Activated CD4-positive, alpha-beta T cell treated with anti-CD3 and anti-CD28 coated beads for 36 hours (primary cell): ENCODE results near the gene PNMA6A. TPM values are rescaled to one million over a fixed set of nuclear protein-coding genes. Genes with fewer than 3 reads are reported as not detected.
"Not testable (repeated sequence)": the region's sequence is repeated elsewhere in the genome, so short reads cannot be mapped to it uniquely, and the experiment has no call there.

Experiments used
- ATAC-seq: fragments of 200-7000 bp; cut with Tn5 transposase; one replicate; pipeline ENCODE4 v1.10.0; 2021; ENCODE audit warnings: mild to moderate bottlenecking, moderate library complexity
- CTCF ChIA-PET: fragments of 350-600 bp; sonication (Branson Sonifier 250); formaldehyde crosslinking; loops from one replicate; lab custom pipeline; 2021; ENCODE audit warnings: antibody characterized with exemption; lab: Charles Lee
- POLR2A ChIA-PET: fragments of 350-600 bp; sonication (Branson Sonifier 250); formaldehyde crosslinking; loops from one replicate; lab custom pipeline; 2021; ENCODE audit warnings: antibody characterized with exemption, inconsistent platforms; lab: Charles Lee
- DNase-seq: peaks from one replicate; pipeline ENCODE4 v3.0.0-alpha.2; 2020
- H3K27ac Mint-ChIP-seq: one replicate; pipeline ENCODE4 v1.8.0; 2021; ENCODE audit warnings: mixed read lengths
- H3K27me3 Mint-ChIP-seq: one replicate; pipeline ENCODE4 v1.8.0; 2021; ENCODE audit warnings: mixed read lengths
- H3K36me3 Mint-ChIP-seq: one replicate; pipeline ENCODE4 v1.8.0; 2021; ENCODE audit warnings: low read depth, mixed read lengths
- H3K4me1 Mint-ChIP-seq: one replicate; pipeline ENCODE4 v1.8.0; 2021; ENCODE audit warnings: mixed read lengths
- H3K4me3 Mint-ChIP-seq: one replicate; pipeline ENCODE4 v1.8.0; 2021; ENCODE audit warnings: mild to moderate bottlenecking, moderate library complexity, mixed read lengths
- H3K9me3 Mint-ChIP-seq: one replicate; pipeline ENCODE4 v1.8.0; 2021; ENCODE audit warnings: low read depth, mixed read lengths
- intact Hi-C, 2 experiments: fragments of 100-400 bp; cut with DNase I in 1 of 2; cut with micrococcal nuclease in 1 of 2; formaldehyde crosslinking; loops; one replicate each; pipeline versions ENCODE4 v1.14.2 to v1.15.1; 2022 to 2024; cut with DNase I, micrococcal nuclease
- total RNA-seq, 2 experiments: library from RNA; stranded (reverse); gene quantifications; one replicate each; pipeline ENCODE4 v1.2.3, GENCODE V29; 2021

PNMA6A gene
- total RNA-seq, 2 experiments from 2014 or later: 0.30 to 0.39 TPM

- ATAC-seq: no peak
- intact Hi-C loops: no loop called here
- no peaks in the 10 kb centered on the region for H3K9me3 Mint-ChIP-seq
Measured at GRCh38 chrX:153059191-153060094, 12.8 kb upstream of the PNMA6A start.

GRCh38 chrX:153060095-153060445 lies 12.2 kb upstream of the PNMA6A start:
- ChIA-PET CTCF (no interaction called here), POLR2A (no interaction called here)
- peaks cover 6% of the 10 kb centered on the region for H3K27me3 Mint-ChIP-seq
- H3K36me3 Mint-ChIP-seq: no peaks in the 10 kb centered on the region
- no peak overlapping the region for H3K27ac Mint-ChIP-seq
- no peak overlapping the region for H3K4me3 Mint-ChIP-seq
- H3K9me3 Mint-ChIP-seq: no peaks in the 10 kb centered on the region
- intact Hi-C loops: no loop called here
- no peaks in the 10 kb centered on the region for H3K4me1 Mint-ChIP-seq
- no peak for ATAC-seq
- DNase-seq: no peak

More at GRCh38 chrX:153059191-153060094, 12.8 kb upstream of the PNMA6A start:
- POLR2A ChIA-PET: no interaction called here
- Mint-ChIP-seq H3K4me1 (no peaks in the 10 kb centered on the region), H3K36me3 (no peaks in the 10 kb centered on the region), H3K4me3 (no peak overlapping the region), H3K27ac (no peak overlapping the region), H3K27me3 (peaks cover 6% of the 10 kb centered on the region)
- CTCF ChIA-PET: interaction anchor here (0.6 kb wide), 1 partner anchor 27 kb away, joined by 3 read pairs; no protein-coding TSS in a partner anchor
- DNase-seq: no peak

GRCh38 chrX:153061732-153062131 lies 10.5 kb upstream of the PNMA6A start:
- Mint-ChIP-seq H3K4me1 (no peaks in the 10 kb centered on the region), H3K9me3 (no peaks in the 10 kb centered on the region), H3K27ac (no peak overlapping the region), H3K36me3 (no peaks in the 10 kb centered on the region), H3K4me3 (no peak overlapping the region), H3K27me3 (peaks cover 6% of the 10 kb centered on the region)
- POLR2A ChIA-PET: interaction anchor here (0.7 kb wide), 1 partner anchor 24 kb away, joined by 3 read pairs; no protein-coding TSS in a partner anchor
- CTCF ChIA-PET: interaction anchor here (0.7 kb wide), 1 partner anchor 362 kb away, joined by 4 read pairs; no protein-coding TSS in a partner anchor
- ATAC-seq (no peak), DNase-seq (no peak)
- intact Hi-C loops: no loop called here

- POLR2A ChIA-PET: no interaction called here
- ATAC-seq: no peak
- H3K27me3 Mint-ChIP-seq: no peaks in the 10 kb centered on the region
- no peaks in the 10 kb centered on the region for H3K36me3 Mint-ChIP-seq
- no peak overlapping the region for H3K27ac Mint-ChIP-seq
- DNase-seq: no peak
- CTCF ChIA-PET: interaction anchor here (0.6 kb wide), 1 partner anchor 465 kb away, joined by 3 read pairs; no protein-coding TSS in a partner anchor
- no peaks in the 10 kb centered on the region for H3K9me3 Mint-ChIP-seq
- intact Hi-C loops: no loop called here
- H3K4me3 Mint-ChIP-seq: no peak overlapping the region
- H3K4me1 Mint-ChIP-seq: no peaks in the 10 kb centered on the region
Measured at GRCh38 chrX:153063315-153063714, 8.9 kb upstream of the PNMA6A start.

- H3K27me3 Mint-ChIP-seq: no peaks in the 10 kb centered on the region
- POLR2A ChIA-PET: no interaction called here
- H3K36me3 Mint-ChIP-seq: no peaks in the 10 kb centered on the region
- CTCF ChIA-PET: interaction anchor here (0.6 kb wide), 1 partner anchor 464 kb away, joined by 3 read pairs; no protein-coding TSS in a partner anchor
- H3K9me3 Mint-ChIP-seq: no peaks in the 10 kb centered on the region
- ATAC-seq: no peak
- H3K27ac Mint-ChIP-seq: no peak overlapping the region
- H3K4me1 Mint-ChIP-seq: no peaks in the 10 kb centered on the region
- intact Hi-C loops: no loop called here
- H3K4me3 Mint-ChIP-seq: no peak overlapping the region
- no peak for DNase-seq
Measured at GRCh38 chrX:153064061-153064460, 8.2 kb upstream of the PNMA6A start.

GRCh38 chrX:153065389-153065788 lies 6.9 kb upstream of the PNMA6A start:
- H3K4me3 Mint-ChIP-seq: no peak overlapping the region
- ChIA-PET CTCF (no interaction called here), POLR2A (no interaction called here)
- no peaks in the 10 kb centered on the region for H3K36me3 Mint-ChIP-seq
- no peaks in the 10 kb centered on the region for H3K27me3 Mint-ChIP-seq
- no peak overlapping the region for H3K27ac Mint-ChIP-seq
- H3K9me3 Mint-ChIP-seq: no peaks in the 10 kb centered on the region
- no peak for ATAC-seq
- H3K4me1 Mint-ChIP-seq: no peaks in the 10 kb centered on the region
- intact Hi-C loops: no loop called here
- DNase-seq: no peak

GRCh38 chrX:153066402-153066801 lies 5.9 kb upstream of the PNMA6A start:
- ATAC-seq, H3K27me3 Mint-ChIP-seq, H3K27ac Mint-ChIP-seq, H3K36me3 Mint-ChIP-seq, H3K4me3 Mint-ChIP-seq, CTCF ChIA-PET, H3K4me1 Mint-ChIP-seq, DNase-seq, H3K9me3 Mint-ChIP-seq, POLR2A ChIA-PET, intact Hi-C loops: not testable (repeated sequence)

- H3K4me3 Mint-ChIP-seq, H3K27ac Mint-ChIP-seq, ATAC-seq, intact Hi-C loops, POLR2A ChIA-PET, H3K9me3 Mint-ChIP-seq, H3K4me1 Mint-ChIP-seq, CTCF ChIA-PET, DNase-seq, H3K27me3 Mint-ChIP-seq, H3K36me3 Mint-ChIP-seq: not testable (repeated sequence)
Measured at GRCh38 chrX:153073331-153073730, 1.1 kb downstream of the PNMA6A start.

GRCh38 chrX:153074262-153074899 lies 2.1 kb downstream of the PNMA6A start:
- Mint-ChIP-seq H3K36me3 (no peaks in the 10 kb centered on the region), H3K9me3 (no peaks in the 10 kb centered on the region), H3K4me1 (no peaks in the 10 kb centered on the region), H3K27ac (no peak overlapping the region), H3K27me3 (peaks cover 3% of the 10 kb centered on the region), H3K4me3 (no peak overlapping the region)
- ChIA-PET CTCF (no interaction called here), POLR2A (no interaction called here)
- no peak for ATAC-seq
- intact Hi-C loops: no loop called here
- DNase-seq: no peak

- ChIA-PET CTCF (no interaction called here), POLR2A (no interaction called here)
- Mint-ChIP-seq H3K4me3 (no peak overlapping the region), H3K27me3 (peaks cover 3% of the 10 kb centered on the region), H3K36me3 (no peaks in the 10 kb centered on the region), H3K9me3 (no peaks in the 10 kb centered on the region), H3K27ac (no peak overlapping the region), H3K4me1 (no peaks in the 10 kb centered on the region)
- intact Hi-C loops: no loop called here
- no peak for ATAC-seq
- DNase-seq: no peak
Measured at GRCh38 chrX:153074935-153075334, 2.7 kb downstream of the PNMA6A start.

GRCh38 chrX:153075366-153075765 lies 3.1 kb downstream of the PNMA6A start:
- CTCF ChIA-PET: no interaction called here
- DNase-seq: no peak
- intact Hi-C loops: no loop called here
- no peak overlapping the region for H3K27ac Mint-ChIP-seq
- no peak overlapping the region for H3K4me3 Mint-ChIP-seq
- H3K9me3 Mint-ChIP-seq: no peaks in the 10 kb centered on the region
- ATAC-seq: no peak
- no peaks in the 10 kb centered on the region for H3K36me3 Mint-ChIP-seq
- POLR2A ChIA-PET: no interaction called here
- H3K4me1 Mint-ChIP-seq: no peaks in the 10 kb centered on the region
- H3K27me3 Mint-ChIP-seq: peaks cover 3% of the 10 kb centered on the region
